Stimulated activated CD8-positive, alpha-beta memory T cell treated with anti-CD3 and anti-CD28 coated beads, Interleukin-12 subunit alpha, Interleukin-12 subunit beta, amount 100 ng/mL, for 24 hours (primary cell): ENCODE data around the gene CA14.
A peak's percentile ranks its signal among the peaks of the same experiment; 100 is the strongest.
"Not testable (repeated sequence)": the region's sequence is repeated elsewhere in the genome, so short reads cannot be mapped to it uniquely, and the experiment has no call there.

Experiments used
- DNase-seq: peaks from one replicate; pipeline ENCODE4 v3.0.0-alpha.2; 2020; ENCODE audit errors: extremely low read depth

CA14 gene

DNA sequence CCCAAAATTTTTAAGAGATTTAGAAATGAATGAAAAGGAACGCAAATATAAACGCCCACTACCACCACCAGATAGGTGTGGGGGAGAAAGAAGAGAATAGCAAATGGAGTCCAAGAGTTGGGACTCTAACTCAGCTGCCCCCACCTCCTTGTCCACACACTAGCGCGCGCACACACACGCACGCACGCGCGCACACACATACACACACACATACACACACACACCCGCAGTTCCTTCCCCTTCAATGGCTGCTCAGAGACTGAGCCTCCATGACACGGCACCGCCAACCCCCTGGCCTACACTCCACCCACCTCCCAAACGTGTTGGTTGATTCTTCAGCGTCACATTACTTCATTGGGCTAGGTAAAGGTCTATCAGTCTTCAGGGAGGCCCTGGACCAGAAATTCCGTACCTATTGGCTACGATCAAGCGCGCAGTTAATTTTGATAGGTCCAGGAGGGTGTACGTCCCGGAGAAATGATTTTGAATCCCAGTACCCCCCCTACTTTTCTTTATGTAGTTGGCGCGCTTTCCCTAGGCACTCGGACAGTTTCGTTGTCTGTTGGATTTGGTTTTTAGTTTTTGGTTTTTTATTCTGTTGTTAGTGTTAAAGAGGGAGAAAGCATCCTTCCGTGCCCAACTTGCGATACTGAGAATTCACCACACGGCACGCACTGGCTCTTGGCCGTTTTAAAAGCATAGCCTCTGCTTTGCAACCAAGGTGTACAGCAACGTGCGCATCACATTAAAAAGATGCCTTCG is 21.5 kb upstream of the CA14 start, which contains the start of gene ANP32E:
Gene ANP32E (minus strand): TSS at position 261 of the 762 bp plus-strand sequence. CDS start 326 bp downstream, outside the sequence.
- peak; percentile 80 for DNase-seq

DNA sequence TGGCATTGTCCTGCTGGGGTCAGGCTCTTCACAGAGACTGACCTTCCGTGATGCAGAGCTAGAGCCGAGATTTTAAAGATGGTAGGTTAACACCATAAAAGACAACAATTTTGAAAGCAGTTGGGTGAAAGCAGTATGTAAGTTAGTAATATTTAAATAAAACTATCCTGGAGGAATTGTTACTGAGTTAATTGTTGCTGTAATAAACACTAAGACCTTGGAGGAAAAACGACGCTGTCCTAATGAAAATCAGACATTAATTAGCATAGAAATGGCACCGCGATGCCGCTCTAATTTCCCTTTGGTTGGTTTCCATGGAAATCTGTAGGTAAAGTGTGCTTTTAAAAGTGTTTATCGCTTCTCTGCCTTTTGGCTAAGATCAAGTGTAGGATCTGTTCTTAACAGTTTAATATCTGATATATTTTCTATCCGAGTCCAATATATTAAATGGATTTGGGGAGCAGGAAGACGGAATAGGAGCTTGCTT is 20.9 kb upstream of the CA14 start:
- no peak for DNase-seq

- not testable (repeated sequence) for DNase-seq
Measured at GRCh38 chr1:150237176-150237575, 20.4 kb upstream of the CA14 start.

- no peak for DNase-seq
Measured at GRCh38 chr1:150237746-150238145, 19.8 kb upstream of the CA14 start.

DNA sequence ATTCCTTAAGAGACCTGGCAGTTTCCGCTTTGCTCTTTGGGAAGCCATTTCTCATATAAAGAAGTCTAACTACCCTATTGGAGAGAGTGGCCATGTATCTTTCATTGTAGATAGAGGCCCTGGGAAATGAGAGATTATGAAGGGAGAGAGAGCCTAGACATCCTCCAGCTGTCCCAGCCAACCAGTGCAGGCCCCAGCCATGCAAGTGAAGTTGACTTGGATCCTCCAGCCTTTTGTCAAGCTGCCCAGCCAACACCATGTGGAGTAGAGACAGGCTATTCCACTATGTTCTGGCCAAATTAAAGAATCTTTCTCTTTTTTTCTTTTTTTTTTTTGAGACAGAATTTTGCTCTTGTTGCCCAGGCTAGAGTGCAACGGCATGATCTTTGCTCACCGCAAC is 14.6 kb upstream of the CA14 start:
- DNase-seq = no peak

- no peak for DNase-seq
Measured at GRCh38 chr1:150249936-150250335, 7.6 kb upstream of the CA14 start.

DNA sequence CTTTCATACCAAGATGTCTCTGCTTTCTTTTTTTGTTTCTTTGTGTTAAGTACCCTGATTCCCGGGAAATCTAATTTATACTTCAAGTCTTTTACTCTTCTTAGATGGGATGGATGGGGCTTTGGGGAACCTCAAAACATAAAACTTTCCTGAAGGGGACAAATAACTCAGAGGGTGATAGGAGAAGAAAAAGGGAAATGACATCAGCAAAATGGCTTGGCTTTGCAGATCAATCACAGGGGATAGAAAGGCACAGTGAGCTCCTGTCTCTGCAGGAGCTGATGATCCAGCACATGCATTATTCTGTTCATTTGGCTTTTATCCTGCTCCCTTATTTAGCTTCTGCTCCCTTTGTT is 1.4 kb upstream of the CA14 start:
- no peak for DNase-seq

DNA sequence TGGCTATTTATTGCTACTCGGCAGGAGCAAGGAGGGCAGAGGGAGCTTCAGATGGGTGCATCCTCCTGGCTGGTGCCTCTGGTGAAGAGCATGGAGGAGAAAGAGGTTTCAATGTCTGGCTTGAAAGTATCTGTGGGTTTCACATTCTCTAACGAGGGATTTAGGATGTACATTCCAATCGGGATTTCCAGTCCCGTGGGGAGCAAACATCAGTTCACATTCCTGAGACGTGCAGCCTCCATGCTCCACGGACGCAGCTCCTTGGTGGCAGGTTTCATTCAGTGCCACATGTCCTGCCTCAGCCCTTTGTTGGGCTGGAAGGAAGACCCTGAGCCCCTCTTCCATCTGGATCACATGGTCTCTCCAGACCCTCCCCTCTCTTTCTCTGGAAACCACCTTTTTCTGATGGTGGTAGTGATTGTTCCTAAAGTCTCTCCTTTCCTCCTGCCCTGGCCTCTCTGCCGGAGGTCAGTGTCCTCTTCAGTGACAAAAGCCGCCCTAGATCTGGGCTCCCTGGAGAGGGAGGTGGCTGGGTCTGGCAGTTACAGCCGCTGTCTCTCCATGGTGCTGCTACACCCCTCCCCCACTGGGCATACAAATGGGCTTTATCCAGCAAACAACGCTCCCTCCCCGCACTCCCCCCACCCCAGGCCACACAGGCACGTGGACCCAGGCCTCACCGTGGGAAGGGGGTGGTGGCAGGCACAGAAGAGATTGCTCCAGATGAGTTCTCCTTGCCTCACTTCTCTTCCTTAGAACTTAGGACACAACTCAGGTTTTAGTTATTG is 826 bp upstream of the CA14 start:
- DNase-seq = no peak

- no peak for DNase-seq
Measured at GRCh38 chr1:150259217-150259616, 1.6 kb downstream of the CA14 start.

GRCh38 chr1:150259758-150260669 is 2.4 kb downstream of the CA14 start:
- no peak for DNase-seq

GRCh38 chr1:150261367-150261766 is 3.8 kb downstream of the CA14 start:
- DNase-seq = no peak

DNA sequence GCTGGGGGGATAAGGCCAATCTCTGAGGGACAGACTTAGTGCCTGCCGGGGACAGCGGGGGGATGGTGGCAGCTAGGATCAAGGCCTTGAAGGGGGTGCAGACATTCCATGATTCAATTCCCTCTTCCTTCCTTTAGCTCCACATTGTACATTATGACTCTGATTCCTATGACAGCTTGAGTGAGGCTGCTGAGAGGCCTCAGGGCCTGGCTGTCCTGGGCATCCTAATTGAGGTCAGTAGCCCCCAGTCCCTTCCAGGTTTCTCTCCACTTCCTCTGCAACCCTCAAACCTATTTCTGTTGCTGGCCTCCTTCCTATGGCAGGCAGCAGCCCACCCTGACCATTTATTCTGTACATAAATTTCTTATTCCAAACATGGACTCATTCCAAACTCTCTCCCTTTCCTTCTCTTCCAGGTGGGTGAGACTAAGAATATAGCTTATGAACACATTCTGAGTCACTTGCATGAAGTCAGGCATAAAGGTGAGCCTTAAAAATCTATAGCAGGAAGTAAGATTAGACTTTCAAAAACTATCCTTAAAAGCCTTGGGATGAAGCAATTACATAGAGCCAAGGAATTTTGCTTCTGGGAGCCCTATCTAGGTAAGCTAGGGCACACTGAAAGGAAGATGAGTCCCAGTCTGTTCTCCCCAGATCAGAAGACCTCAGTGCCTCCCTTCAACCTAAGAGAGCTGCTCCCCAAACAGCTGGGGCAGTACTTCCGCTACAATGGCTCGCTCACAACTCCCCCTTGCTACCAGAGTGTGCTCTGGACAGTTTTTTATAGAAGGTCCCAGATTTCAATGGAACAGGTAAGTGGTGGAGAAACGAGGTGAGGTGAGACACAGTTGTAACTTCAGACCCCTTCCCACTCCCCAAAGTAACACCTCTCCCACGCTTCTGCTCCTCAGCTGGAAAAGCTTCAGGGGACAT is 5.1 kb downstream of the CA14 start:
- DNase-seq = no peak

- DNase-seq = no peak
Measured at GRCh38 chr1:150263549-150263948, 6.0 kb downstream of the CA14 start.

DNA sequence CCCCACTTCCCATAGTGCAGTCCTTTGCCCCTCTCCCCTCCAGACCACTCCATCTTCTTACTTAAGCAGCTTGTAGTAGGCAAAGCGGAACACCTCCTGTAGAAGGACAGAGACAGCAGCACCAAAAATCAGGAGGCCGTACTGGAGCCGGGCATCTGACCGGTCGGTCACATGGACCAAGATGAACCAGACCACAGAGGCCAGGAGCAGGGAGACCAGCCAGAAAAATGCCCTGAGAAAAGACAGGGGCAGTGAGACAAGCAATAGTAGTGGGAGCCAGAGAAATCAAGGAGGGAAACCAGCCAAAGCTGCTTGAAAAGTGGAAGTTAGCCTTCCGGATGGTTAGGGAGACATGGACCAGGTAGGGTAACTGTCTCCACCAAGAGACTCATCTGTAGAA is 10.3 kb downstream of the CA14 start:
- no peak for DNase-seq

GRCh38 chr1:150268340-150268704 is 10.7 kb downstream of the CA14 start:
- DNase-seq = peak; percentile 2

DNA sequence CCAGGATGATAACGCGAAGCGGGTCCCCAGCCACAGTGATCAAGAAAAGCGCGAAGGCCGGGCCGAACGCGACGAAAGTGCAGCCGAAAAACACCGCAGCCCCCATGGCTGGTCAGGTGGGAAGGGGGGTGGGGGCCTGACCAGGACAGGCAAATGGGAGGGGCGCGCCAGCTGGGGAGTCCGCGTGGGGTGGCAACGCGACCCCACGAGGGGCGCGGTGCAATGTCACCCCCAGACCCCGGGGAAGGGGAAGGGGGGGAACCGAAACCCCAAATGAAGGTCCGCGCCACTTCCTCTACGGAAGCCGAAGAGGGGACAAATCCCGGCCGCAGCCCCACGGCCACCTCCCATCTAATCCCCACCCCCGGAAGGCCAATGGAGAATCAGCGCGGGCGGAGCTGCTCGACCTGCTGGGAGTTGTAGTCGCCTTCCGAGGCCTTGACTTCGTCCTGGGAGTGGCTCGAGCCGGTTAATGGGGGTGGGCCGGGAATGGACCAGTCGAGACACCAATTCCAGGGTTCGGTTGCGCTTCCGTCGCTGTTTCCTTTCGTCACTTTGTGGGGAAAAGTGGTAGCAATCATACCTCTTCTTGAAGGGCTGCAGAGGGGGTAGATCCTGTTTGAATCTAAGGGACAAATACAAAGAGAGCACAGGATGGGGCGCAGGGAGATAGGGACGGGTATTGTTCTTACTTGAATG is 11.3 kb downstream of the CA14 start, which contains the start of gene APH1A:
Gene APH1A (minus strand): TSS at position 312 of the 699 bp plus-strand sequence. CDS start 206 bp downstream, at position 106.
- DNase-seq = peak; percentile 88

DNA sequence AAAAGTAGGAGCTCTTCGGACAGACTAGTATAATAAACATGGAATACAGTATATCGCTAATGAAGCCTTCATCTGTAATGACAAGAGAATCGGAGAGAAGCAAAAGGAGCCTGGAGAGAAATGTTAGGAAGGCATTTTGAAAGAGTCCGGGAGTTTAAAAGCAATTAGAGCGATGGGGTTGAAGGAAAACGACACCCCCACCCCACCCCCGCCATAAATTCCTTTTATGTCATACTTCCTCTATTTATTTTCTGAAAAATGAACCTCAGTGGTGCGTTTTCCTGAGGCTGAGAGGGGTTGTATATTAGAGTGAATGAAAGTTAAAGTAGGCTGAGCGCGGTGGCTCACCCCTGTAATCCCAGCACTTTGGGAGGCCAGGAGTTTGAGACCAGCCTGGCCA is 11.9 kb downstream of the CA14 start:
- DNase-seq = no peak

GRCh38 chr1:150271291-150271959 is 13.9 kb downstream of the CA14 start:
- DNase-seq = no peak

DNA sequence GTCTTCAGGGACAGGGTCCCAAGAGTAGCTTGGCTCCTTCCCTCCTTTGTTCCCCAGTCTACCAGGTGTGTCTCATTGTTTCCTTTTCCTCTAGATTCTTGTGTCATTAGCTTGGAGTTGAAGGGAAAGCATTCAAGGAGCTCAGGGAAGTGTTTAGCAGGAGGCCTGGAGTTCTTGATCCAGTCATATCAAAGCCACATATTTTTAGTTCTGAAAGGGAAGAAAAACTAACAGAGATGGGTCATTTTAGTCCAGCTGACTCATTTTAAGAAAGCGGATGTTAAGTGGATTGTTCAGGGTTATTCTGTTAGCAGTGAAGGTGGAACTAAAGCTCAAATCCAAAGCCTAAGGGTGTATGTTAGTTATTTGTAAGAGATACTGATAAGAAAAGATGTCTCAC is 15.7 kb downstream of the CA14 start:
- no peak for DNase-seq
